Gastrocnemius medialis (tissue), 4 donors: ENCODE data around the gene STOX2. TPM values are rescaled to one million over a fixed set of nuclear protein-coding genes. Genes with fewer than 3 reads are reported as not detected.

Experiments
- ATAC-seq, 2 donors: fragments of 150-250 bp; one replicate each; pipeline ENCODE4 v1.9.1; 2016
- DNase-seq, 2 donors: peaks; one replicate each; pipeline ENCODE4 v3.0.0-alpha.2; 2019
- H3K27ac ChIP-seq, 4 donors: fragments of 200-600 bp; sonication (generic); 1 replicate in 1 of 4; 2 replicates in 3 of 4; pipeline ENCODE4 v1.5.1; 2016 to 2018; ENCODE audit warnings: mild to moderate bottlenecking in 2 of 4, moderate library complexity in 1 of 4
- H3K27me3 ChIP-seq, 3 donors: fragments of 200-600 bp; sonication (generic) in 2 of 3; 1 replicate in 1 of 3; 2 replicates in 2 of 3; pipeline versions ENCODE4 v1.5.1 to v1.6.0; 2016 to 2019; ENCODE audit warnings: mild to moderate bottlenecking in 1 of 3, moderate library complexity in 1 of 3
- H3K36me3 ChIP-seq, 2 donors: fragments of 200-600 bp; sonication (generic) in 1 of 2; one replicate each; pipeline ENCODE4 v1.5.1; 2017 to 2018
- H3K4me1 ChIP-seq, 2 donors: fragments of 200-600 bp; sonication (generic) in 1 of 2; one replicate each; pipeline ENCODE4 v1.5.1; 2016 to 2017; ENCODE audit warnings: mild to moderate bottlenecking in 2 of 2
- H3K4me3 ChIP-seq, 4 donors: fragments of 200-600 bp; sonication (generic) in 3 of 4; 1 replicate in 1 of 4; 2 replicates in 3 of 4; pipeline ENCODE4 v1.5.1; 2016 to 2019; ENCODE audit warnings: mild to moderate bottlenecking in 2 of 4
- H3K9me3 ChIP-seq, 3 donors: fragments of 200-600 bp; sonication (generic) in 2 of 3; 1 replicate in 1 of 3; 2 replicates in 2 of 3; pipeline ENCODE4 v1.5.1; 2016 to 2019
- CTCF ChIP-seq, 5 experiments: fragments of 450-650 bp in 3 of 5; fragments of 200-600 bp in 2 of 5; sonication (generic) in 2 of 5; IDR thresholded peaks in 4 of 5; conservative IDR thresholded peaks in 1 of 5; 1 replicate in 4 of 5; 2 replicates in 1 of 5; pipeline ENCODE4 v1.5.1; 2016 to 2019; ENCODE audit warnings: antibody characterized with exemption in 5 of 5, mild to moderate bottlenecking in 3 of 5, moderate library complexity in 3 of 5
- POLR2A ChIP-seq, 2 donors: fragments of 450-650 bp; IDR thresholded peaks; one replicate each; pipeline ENCODE4 v1.6.1; 2017; ENCODE audit warnings: antibody characterized with exemption in 2 of 2, mild to moderate bottlenecking in 2 of 2, moderate library complexity in 2 of 2
- in situ Hi-C, 4 donors: fragments of 200-750 bp; cut with MboI; loops; one replicate each; pipeline versions ENCODE4 v1.15.0 to v1.8.0; 2017; ENCODE audit warnings: low sequenced_read_pairs in 4 of 4
- intact Hi-C: fragments of 100-400 bp; cut with DNase I; formaldehyde crosslinking; loops from one replicate; pipeline ENCODE4 v1.15.1; 2023; ENCODE audit warnings: low total_unique reads
- total RNA-seq, 4 donors: library from RNA; depleted of rRNA; stranded (reverse); fragments of >200 nt; gene quantifications; one replicate each; pipeline versions ENCODE4 v1.1.0 to v1.2.3, GENCODE V29; 2016

STOX2 gene
- total RNA-seq, 4 donors from 2014 or later: 3.3 to 8.3 (median 5.9) TPM

DNA sequence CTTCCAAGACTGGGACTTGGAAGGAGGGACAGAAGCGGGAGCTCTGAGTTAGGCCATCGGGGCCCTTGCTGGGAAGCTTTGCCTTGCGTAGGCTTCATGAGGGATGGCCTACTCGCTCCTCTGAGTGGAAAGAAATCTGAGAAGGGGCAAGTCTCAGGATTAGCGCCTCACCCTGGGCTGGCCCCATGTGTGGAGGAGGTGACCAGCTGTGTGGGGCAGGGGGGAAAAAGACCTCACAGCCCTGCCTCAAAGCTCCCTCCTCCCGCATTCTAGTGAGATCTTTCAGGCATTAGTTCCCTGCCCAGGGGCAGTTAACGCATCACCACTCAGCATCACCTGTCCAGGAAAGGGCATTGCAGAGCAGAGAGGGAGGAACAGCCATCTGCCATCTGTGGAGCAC is 156.5 kb downstream of the STOX2 start:
- in situ Hi-C loops (loop anchor here in 1 of 4 donors (10.0 kb wide), 1 partner anchor 57 kb away; no protein-coding TSS in a partner anchor), intact Hi-C loops (no loop called here)
- DNase-seq (no peak), ATAC-seq (no peak)
- Histone ChIP-seq H3K27ac (no peak overlapping the region), H3K9me3 (no peaks in the 10 kb centered on the region), H3K4me1 (no peaks in the 10 kb centered on the region), H3K27me3 (no peaks in the 10 kb centered on the region), H3K4me3 (no peak overlapping the region), H3K36me3 (no peaks in the 10 kb centered on the region)
- TF ChIP-seq POLR2A (IDR thresholded peaks at IDR 0.05) (no peak), CTCF (IDR thresholded peaks at IDR 0.05 in 4 of 5, conservative IDR thresholded peaks at IDR 0.05 in 1 of 5) (no peak)

DNA sequence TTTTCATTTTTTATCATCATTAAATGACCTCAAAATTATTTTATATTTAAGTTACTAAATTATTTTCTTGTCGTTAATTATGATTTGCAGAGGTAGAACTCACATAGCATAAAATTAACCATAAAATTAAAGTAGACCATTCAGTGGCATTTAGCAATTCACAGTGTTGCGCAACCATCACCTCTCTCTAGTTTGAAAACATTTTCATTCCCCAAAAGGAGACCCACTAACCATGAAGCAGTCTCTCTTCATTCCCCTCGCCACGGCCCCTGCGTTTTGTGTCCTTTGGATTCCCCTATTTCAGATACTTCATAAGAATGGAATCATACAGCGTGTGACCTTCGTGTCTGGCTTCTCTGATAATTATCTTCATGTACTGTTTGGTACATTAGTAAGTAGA is 157.7 kb downstream of the STOX2 start:
- TF ChIP-seq CTCF (IDR thresholded peaks at IDR 0.05 in 4 of 5, conservative IDR thresholded peaks at IDR 0.05 in 1 of 5): no peak
- TF ChIP-seq POLR2A (IDR thresholded peaks at IDR 0.05): no peak
- H3K9me3 ChIP-seq: no peaks in the 10 kb centered on the region

DNA sequence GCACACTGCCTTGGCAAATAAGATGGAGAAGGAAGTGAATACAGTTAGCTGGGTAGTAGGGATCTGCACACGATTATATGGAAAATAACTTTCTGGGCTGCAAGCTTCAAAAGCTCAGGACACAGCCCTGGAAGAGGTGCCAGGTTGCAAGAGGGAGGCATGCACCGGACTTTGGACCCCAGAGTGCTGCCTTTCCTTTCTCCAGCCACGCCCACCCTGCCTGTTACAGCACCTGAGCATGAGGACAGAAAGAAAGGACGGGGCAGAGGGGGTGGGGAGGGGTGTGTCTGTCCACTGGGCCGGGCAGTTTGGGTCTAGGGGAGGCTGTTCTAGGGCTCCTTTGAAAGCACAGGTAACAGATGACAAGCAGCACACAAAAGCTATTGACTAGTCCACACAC is 159.8 kb downstream of the STOX2 start:
- in situ Hi-C loops: loop anchor here in 1 of 4 donors (10.0 kb wide), 1 partner anchor 60 kb away; no protein-coding TSS in a partner anchor
- Histone ChIP-seq H3K36me3 (no peaks in the 10 kb centered on the region), H3K27ac (no peak overlapping the region), H3K9me3 (no peaks in the 10 kb centered on the region), H3K4me3 (no peak overlapping the region), H3K4me1 (no peaks in the 10 kb centered on the region), H3K27me3 (no peaks in the 10 kb centered on the region)
- DNase-seq: no peak
- intact Hi-C loops: no loop called here
- no peak for ATAC-seq
- no peak for TF ChIP-seq POLR2A (IDR thresholded peaks at IDR 0.05)
- no peak for TF ChIP-seq CTCF (IDR thresholded peaks at IDR 0.05 in 4 of 5, conservative IDR thresholded peaks at IDR 0.05 in 1 of 5)

More for the DNA sequence above, 157.7 kb downstream of the STOX2 start:
- Histone ChIP-seq H3K36me3 (no peaks in the 10 kb centered on the region), H3K27me3 (no peaks in the 10 kb centered on the region), H3K4me3 (no peak overlapping the region), H3K27ac (no peak overlapping the region), H3K4me1 (no peaks in the 10 kb centered on the region)
- DNase-seq: no peak
- intact Hi-C loops (no loop called here), in situ Hi-C loops (loop anchor here in 1 of 4 donors (10.0 kb wide), 1 partner anchor 58 kb away; no protein-coding TSS in a partner anchor)
- no peak for ATAC-seq

GRCh38 chr4:184066584-184067300 is 161.6 kb downstream of the STOX2 start:
- no peak for DNase-seq
- no peaks in the 10 kb centered on the region for H3K4me1 ChIP-seq
- TF ChIP-seq CTCF (IDR thresholded peaks at IDR 0.05 in 4 of 5, conservative IDR thresholded peaks at IDR 0.05 in 1 of 5): no peak
- TF ChIP-seq POLR2A (IDR thresholded peaks at IDR 0.05): no peak
- no peak overlapping the region for H3K27ac ChIP-seq
- intact Hi-C loops: no loop called here
- no peaks in the 10 kb centered on the region for H3K27me3 ChIP-seq
- H3K9me3 ChIP-seq: no peaks in the 10 kb centered on the region
- H3K36me3 ChIP-seq: no peaks in the 10 kb centered on the region
- ATAC-seq: no peak
- in situ Hi-C loops: loop anchor here in 1 of 4 donors (10.0 kb wide), 1 partner anchor 62 kb away; no protein-coding TSS in a partner anchor
- no peak overlapping the region for H3K4me3 ChIP-seq
